Upper lobe of right lung (tissue), 1 donor: Measurements from ENCODE around the gene MYO7A. TPM values are rescaled to one million over a fixed set of nuclear protein-coding genes. Genes with fewer than 3 reads are reported as not detected.

Experiments
- ATAC-seq: fragments of 200-7000 bp; cut with Tn5 transposase; one replicate; pipeline ENCODE4 v1.9.1; 2020; ENCODE audit warnings: mild to moderate bottlenecking, moderate library complexity
- DNase-seq: peaks from one replicate; pipeline ENCODE4 v3.0.0-alpha.2; 2020
- H3K27ac ChIP-seq: fragments of 200-600 bp; one replicate; pipeline ENCODE4 v1.8.0; 2022
- H3K27me3 ChIP-seq: fragments of 200-600 bp; one replicate; pipeline ENCODE4 v1.8.0; 2022; ENCODE audit warnings: mild to moderate bottlenecking
- H3K36me3 ChIP-seq: fragments of 200-600 bp; one replicate; pipeline ENCODE4 v1.8.0; 2022
- H3K4me1 ChIP-seq: fragments of 200-600 bp; one replicate; pipeline ENCODE4 v1.8.0; 2022
- H3K4me3 ChIP-seq: fragments of 200-600 bp; one replicate; pipeline ENCODE4 v1.8.0; 2022; ENCODE audit warnings: mild to moderate bottlenecking
- H3K9me3 ChIP-seq: fragments of 200-600 bp; one replicate; pipeline ENCODE4 v1.8.0; 2022
- intact Hi-C: fragments of 100-400 bp; cut with DNase I; formaldehyde crosslinking; loops from one replicate; pipeline ENCODE4 v1.11.0; 2022
- total RNA-seq: library from RNA; stranded (reverse); fragmentation: NEBNext Ultra II Directional; extraction: Animal tissue kit (Norgen Biotek cat#: 25700); gene quantifications from one replicate; pipeline ENCODE4 v1.2.1, GENCODE V29; 2021
- TF ChIP-seq, protein P1 (sequence below): fragments of 200-600 bp; IDR thresholded peaks from one replicate; pipeline ENCODE4 v1.8.0; 2022; ENCODE audit warnings: antibody characterized with exemption
- donor health status: DM: no; HTN: yes; CAD: no; lungs with severe emphysema.

MYO7A gene
- total RNA-seq, 1 donor from 2014 or later = 3.6 TPM

GRCh38 chr11:77233011-77233410 is 105.0 kb downstream of the MYO7A start:
- H3K36me3 ChIP-seq = no peaks in the 10 kb centered on the region
- no peaks in the 10 kb centered on the region for H3K4me1 ChIP-seq
- intact Hi-C loops = no loop called here
- no peaks in the 10 kb centered on the region for H3K9me3 ChIP-seq
- no peak overlapping the region for H3K27ac ChIP-seq
- ATAC-seq (no peak), DNase-seq (no peak)
- no peak overlapping the region for H3K4me3 ChIP-seq
- peaks cover 3% of the 10 kb centered on the region for H3K27me3 ChIP-seq
- TF ChIP-seq, protein P1, sequence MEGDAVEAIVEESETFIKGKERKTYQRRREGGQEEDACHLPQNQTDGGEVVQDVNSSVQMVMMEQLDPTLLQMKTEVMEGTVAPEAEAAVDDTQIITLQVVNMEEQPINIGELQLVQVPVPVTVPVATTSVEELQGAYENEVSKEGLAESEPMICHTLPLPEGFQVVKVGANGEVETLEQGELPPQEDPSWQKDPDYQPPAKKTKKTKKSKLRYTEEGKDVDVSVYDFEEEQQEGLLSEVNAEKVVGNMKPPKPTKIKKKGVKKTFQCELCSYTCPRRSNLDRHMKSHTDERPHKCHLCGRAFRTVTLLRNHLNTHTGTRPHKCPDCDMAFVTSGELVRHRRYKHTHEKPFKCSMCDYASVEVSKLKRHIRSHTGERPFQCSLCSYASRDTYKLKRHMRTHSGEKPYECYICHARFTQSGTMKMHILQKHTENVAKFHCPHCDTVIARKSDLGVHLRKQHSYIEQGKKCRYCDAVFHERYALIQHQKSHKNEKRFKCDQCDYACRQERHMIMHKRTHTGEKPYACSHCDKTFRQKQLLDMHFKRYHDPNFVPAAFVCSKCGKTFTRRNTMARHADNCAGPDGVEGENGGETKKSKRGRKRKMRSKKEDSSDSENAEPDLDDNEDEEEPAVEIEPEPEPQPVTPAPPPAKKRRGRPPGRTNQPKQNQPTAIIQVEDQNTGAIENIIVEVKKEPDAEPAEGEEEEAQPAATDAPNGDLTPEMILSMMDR = no peak

GRCh38 chr11:77236901-77237300 is 108.9 kb downstream of the MYO7A start:
- intact Hi-C loops = no loop called here
- Histone ChIP-seq H3K27me3 (peaks cover 3% of the 10 kb centered on the region), H3K9me3 (no peaks in the 10 kb centered on the region), H3K27ac (no peak overlapping the region), H3K4me3 (no peak overlapping the region), H3K36me3 (no peaks in the 10 kb centered on the region), H3K4me1 (no peaks in the 10 kb centered on the region)
- no peak for DNase-seq
- TF ChIP-seq, protein P1 = no peak
- ATAC-seq = no peak

DNA sequence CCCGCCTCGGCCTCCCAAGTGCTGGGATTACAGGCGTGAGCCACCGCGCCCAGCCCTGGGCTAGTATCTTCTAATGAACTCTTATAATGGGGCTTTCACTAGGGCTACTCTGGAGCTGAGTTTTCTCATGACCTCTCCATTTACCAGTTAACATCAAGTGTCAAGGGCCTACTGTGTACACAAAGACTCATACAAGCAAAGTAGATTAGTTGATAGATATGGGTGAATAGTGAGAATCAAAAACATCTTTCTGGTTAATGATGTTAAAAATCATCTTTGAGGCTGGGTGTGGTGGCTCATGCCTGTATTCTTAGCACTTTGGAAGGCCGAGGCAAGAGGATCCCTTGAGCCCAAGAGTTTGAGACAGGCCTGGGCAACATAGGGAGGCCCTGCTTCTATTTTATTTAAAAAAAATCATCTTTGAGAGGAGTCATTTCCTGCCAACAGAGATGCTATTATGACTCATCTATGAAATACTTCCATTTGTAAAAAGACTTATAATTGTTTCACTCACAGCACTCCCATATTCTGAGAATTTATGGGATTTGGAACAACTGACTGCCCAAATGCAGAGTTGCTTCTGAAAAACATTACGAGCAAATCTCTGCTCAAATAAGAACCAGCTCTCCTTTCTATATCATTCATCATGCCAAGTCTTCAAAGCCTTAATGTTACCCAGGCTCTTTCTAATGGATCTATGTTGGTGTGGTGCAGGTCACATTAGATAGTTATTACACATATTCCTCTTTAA is 116.4 kb downstream of the MYO7A start:
- H3K27ac ChIP-seq = no peak overlapping the region
- no peaks in the 10 kb centered on the region for H3K27me3 ChIP-seq
- TF ChIP-seq, protein P1 = no peak
- intact Hi-C loops = no loop called here
- DNase-seq (no peak), ATAC-seq (no peak)
- H3K4me1 ChIP-seq = no peaks in the 10 kb centered on the region
- no peaks in the 10 kb centered on the region for H3K9me3 ChIP-seq
- no peaks in the 10 kb centered on the region for H3K36me3 ChIP-seq
- no peak overlapping the region for H3K4me3 ChIP-seq

- H3K4me1 ChIP-seq = no peaks in the 10 kb centered on the region
- H3K27ac ChIP-seq = no peak overlapping the region
- TF ChIP-seq, protein P1 = no peak
- H3K9me3 ChIP-seq = no peaks in the 10 kb centered on the region
- ATAC-seq (no peak), DNase-seq (no peak)
- no peaks in the 10 kb centered on the region for H3K27me3 ChIP-seq
- no peaks in the 10 kb centered on the region for H3K36me3 ChIP-seq
- no peak overlapping the region for H3K4me3 ChIP-seq
- intact Hi-C loops = no loop called here
These were observed 121.4 kb downstream of the MYO7A start for GRCh38 chr11:77249427-77249826.

- TF ChIP-seq, protein P1 = no peak
These were observed 123.0 kb downstream of the MYO7A start for GRCh38 chr11:77250881-77251640.

More at GRCh38 chr11:77250881-77251640, 123.0 kb downstream of the MYO7A start:
- H3K27me3 ChIP-seq = no peaks in the 10 kb centered on the region
- no peaks in the 10 kb centered on the region for H3K36me3 ChIP-seq
- no peaks in the 10 kb centered on the region for H3K9me3 ChIP-seq
- no peak for DNase-seq
- H3K4me1 ChIP-seq = no peaks in the 10 kb centered on the region
- ATAC-seq = no peak
- H3K27ac ChIP-seq = no peak overlapping the region
- H3K4me3 ChIP-seq = no peak overlapping the region
- intact Hi-C loops = no loop called here
